Smooth muscle cell (in vitro differentiated cells): Measurements from ENCODE around the gene DEGS1. TPM values are rescaled to one million over a fixed set of nuclear protein-coding genes. Genes with fewer than 3 reads are reported as not detected.
"Not testable (repeated sequence)": the region's sequence is repeated elsewhere in the genome, so short reads cannot be mapped to it uniquely, and the experiment has no call there.

Source experiments
- DNase-seq: peaks from one replicate; lab custom pipeline; 2025; ENCODE audit not compliant: unreplicated experiment; lab: John Stamatoyannopoulos, UW
- H2AFZ ChIP-seq: fragments of 200-600 bp; sonication (generic); 2 replicates; pipeline ENCODE4 v1.6.0; 2016; ENCODE audit warnings: antibody characterized with exemption, low read depth, mild to moderate bottlenecking
- H3F3A ChIP-seq: fragments of 200-600 bp; sonication (generic); 2 replicates; pipeline ENCODE4 v1.6.0; 2017; ENCODE audit warnings: antibody characterized with exemption, low read depth
- H3K27ac ChIP-seq: fragments of 200-600 bp; sonication (generic); 2 replicates; pipeline ENCODE4 v1.5.1; 2016; ENCODE audit warnings: low read depth, mild to moderate bottlenecking
- H3K27me3 ChIP-seq: fragments of 200-600 bp; sonication (generic); 2 replicates; pipeline ENCODE4 v1.6.1; 2016; ENCODE audit warnings: low read depth, mild to moderate bottlenecking
- H3K36me3 ChIP-seq: fragments of 200-600 bp; sonication (generic); 2 replicates; pipeline ENCODE4 v1.5.1; 2016; ENCODE audit warnings: low read depth
- H3K4me1 ChIP-seq: fragments of 200-600 bp; sonication (generic); 2 replicates; pipeline ENCODE4 v1.5.1; 2016; ENCODE audit warnings: low read depth
- H3K4me2 ChIP-seq: fragments of 200-600 bp; sonication (generic); 2 replicates; pipeline ENCODE4 v1.6.0; 2016; ENCODE audit warnings: mild to moderate bottlenecking
- H3K4me3 ChIP-seq: fragments of 200-600 bp; sonication (generic); 2 replicates; pipeline ENCODE4 v1.5.1; 2016; ENCODE audit warnings: mild to moderate bottlenecking
- H3K79me2 ChIP-seq: fragments of 200-600 bp; sonication (generic); 2 replicates; pipeline ENCODE4 v1.6.0; 2016; ENCODE audit warnings: low read depth, mild to moderate bottlenecking
- H3K9ac ChIP-seq: fragments of 200-600 bp; sonication (generic); 2 replicates; pipeline ENCODE4 v1.6.0; 2016; ENCODE audit warnings: low read depth
- H3K9me3 ChIP-seq: fragments of 200-600 bp; sonication (generic); replicated peaks from 2 replicates; pipeline ENCODE4 v1.5.1; 2016; ENCODE audit warnings: low read depth
- H4K20me1 ChIP-seq: fragments of 200-600 bp; sonication (generic); 2 replicates; pipeline ENCODE4 v1.6.0; 2016; ENCODE audit warnings: low read depth
- WGBS: methylation state at CpG from one replicate; pipeline ENCODE4 v1.1.7; 2016; ENCODE audit warnings: low lambda C conversion rate; 5-methylcytosine and 5-hydroxymethylcytosine counted together
- polyA plus RNA-seq: library from polyadenylated mRNA; unstranded; fragments of >200 nt; fragmentation: Nextera tagmentation; extraction: Ambion mirVana; gene quantifications from 2 replicates; pipeline ENCODE4 v1.2.1, GENCODE V29; 2016
- total RNA-seq: library from RNA; depleted of rRNA; stranded (reverse); fragments of >200 nt; gene quantifications from 2 replicates; pipeline ENCODE4 v1.2.3, GENCODE V29; 2014
- TF ChIP-seq, protein P1 (sequence below): fragments of 200-600 bp; sonication (generic); IDR thresholded peaks from 2 replicates; pipeline ENCODE4 v1.5.1; 2017; ENCODE audit warnings: borderline replicate concordance, mild to moderate bottlenecking, antibody characterized with exemption; ENCODE audit not compliant: insufficient read depth, poor library complexity, severe bottlenecking

The DEGS1 gene
- total and polyA plus RNA-seq, 2 experiments from 2014 or later: 188 TPM

GRCh38 chr1:224205438-224205840 is 22.4 kb downstream of the DEGS1 start:
- peaks cover 5% of the 10 kb centered on the region for H3F3A ChIP-seq
- no peaks in the 10 kb centered on the region for H3K36me3 ChIP-seq
- WGBS: 9% methylated on average over 4 of the region's 4 CpGs
- DNase-seq: peak; percentile 17
- H3K79me2 ChIP-seq: no peaks in the 10 kb centered on the region
- H3K9ac ChIP-seq: peak overlapping the region; percentile 36
- H3K9me3 ChIP-seq: no peaks in the 10 kb centered on the region
- H4K20me1 ChIP-seq: no peaks in the 10 kb centered on the region
- H2AFZ ChIP-seq: no peak overlapping the region
- no peaks in the 10 kb centered on the region for H3K27me3 ChIP-seq
- peak overlapping the region; percentile 70 for H3K4me2 ChIP-seq
- H3K4me1 ChIP-seq: peaks cover 17% of the 10 kb centered on the region
- H3K4me3 ChIP-seq: no peak overlapping the region
- H3K27ac ChIP-seq: peak overlapping the region; percentile 93
- TF ChIP-seq, protein P1, sequence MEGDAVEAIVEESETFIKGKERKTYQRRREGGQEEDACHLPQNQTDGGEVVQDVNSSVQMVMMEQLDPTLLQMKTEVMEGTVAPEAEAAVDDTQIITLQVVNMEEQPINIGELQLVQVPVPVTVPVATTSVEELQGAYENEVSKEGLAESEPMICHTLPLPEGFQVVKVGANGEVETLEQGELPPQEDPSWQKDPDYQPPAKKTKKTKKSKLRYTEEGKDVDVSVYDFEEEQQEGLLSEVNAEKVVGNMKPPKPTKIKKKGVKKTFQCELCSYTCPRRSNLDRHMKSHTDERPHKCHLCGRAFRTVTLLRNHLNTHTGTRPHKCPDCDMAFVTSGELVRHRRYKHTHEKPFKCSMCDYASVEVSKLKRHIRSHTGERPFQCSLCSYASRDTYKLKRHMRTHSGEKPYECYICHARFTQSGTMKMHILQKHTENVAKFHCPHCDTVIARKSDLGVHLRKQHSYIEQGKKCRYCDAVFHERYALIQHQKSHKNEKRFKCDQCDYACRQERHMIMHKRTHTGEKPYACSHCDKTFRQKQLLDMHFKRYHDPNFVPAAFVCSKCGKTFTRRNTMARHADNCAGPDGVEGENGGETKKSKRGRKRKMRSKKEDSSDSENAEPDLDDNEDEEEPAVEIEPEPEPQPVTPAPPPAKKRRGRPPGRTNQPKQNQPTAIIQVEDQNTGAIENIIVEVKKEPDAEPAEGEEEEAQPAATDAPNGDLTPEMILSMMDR: no peak

- H3K79me2 ChIP-seq, H3K4me3 ChIP-seq, H2AFZ ChIP-seq, H4K20me1 ChIP-seq, H3K9me3 ChIP-seq, H3K27me3 ChIP-seq, H3K36me3 ChIP-seq, H3F3A ChIP-seq, DNase-seq: not testable (repeated sequence)
- H3K4me2 ChIP-seq: peak overlapping the region; percentile 70
- peak overlapping the region; percentile 36 for H3K9ac ChIP-seq
- 76% methylated on average over 10 of the region's 10 CpGs for WGBS
- H3K27ac ChIP-seq: peak overlapping the region; percentile 93
- H3K4me1 ChIP-seq: peaks cover 17% of the 10 kb centered on the region
Observed at GRCh38 chr1:224205931-224206538, 23.0 kb downstream of the DEGS1 start.

DNA sequence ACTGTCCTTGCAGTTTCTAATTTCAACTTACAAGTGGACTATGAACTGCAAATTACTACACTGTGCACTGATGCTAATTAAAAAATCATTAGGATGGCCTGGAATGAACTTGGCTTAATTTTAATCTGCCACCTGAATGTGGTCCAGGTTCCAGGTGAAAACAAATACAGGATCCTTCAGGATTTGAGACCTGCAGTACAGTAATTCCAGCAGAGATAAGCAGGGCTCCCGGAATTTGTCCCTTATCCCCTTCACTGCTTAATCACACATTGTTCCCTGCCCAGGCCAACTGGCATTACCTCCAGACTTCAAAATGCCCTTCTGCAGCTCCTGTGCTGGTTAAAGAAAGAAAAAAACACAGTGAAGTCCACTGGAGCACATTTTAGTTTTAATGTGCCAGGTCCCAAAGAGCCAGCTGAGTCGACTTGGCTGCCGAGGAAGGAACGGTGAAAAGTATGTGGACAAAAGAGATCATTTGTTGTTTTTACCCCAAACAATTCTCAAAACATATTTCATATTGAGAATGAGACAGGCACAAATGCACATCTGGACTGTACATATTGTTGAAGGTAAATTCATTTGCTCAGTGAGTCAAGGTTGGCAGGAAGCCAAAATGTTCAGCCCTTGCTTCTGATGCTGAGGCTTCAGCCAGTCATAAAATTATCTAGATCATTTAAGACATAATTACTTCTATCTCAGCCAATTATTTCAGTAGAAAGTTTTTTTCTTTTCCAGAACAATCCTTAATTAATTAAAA is 28.3 kb downstream of the DEGS1 start:
- no peaks in the 10 kb centered on the region for H3K9me3 ChIP-seq
- DNase-seq: no peak
- WGBS: 75% methylated on average over 4 of the region's 4 CpGs
- no peak overlapping the region for H3K9ac ChIP-seq
- TF ChIP-seq, protein P1: no peak
- no peak overlapping the region for H2AFZ ChIP-seq
- H3K79me2 ChIP-seq: no peaks in the 10 kb centered on the region
- H3K4me2 ChIP-seq: no peak overlapping the region
- H3K4me3 ChIP-seq: no peak overlapping the region
- no peak overlapping the region for H3K27ac ChIP-seq
- H3F3A ChIP-seq: no peaks in the 10 kb centered on the region
- H3K4me1 ChIP-seq: no peaks in the 10 kb centered on the region
- no peaks in the 10 kb centered on the region for H4K20me1 ChIP-seq
- H3K36me3 ChIP-seq: no peaks in the 10 kb centered on the region
- H3K27me3 ChIP-seq: no peaks in the 10 kb centered on the region

DNA sequence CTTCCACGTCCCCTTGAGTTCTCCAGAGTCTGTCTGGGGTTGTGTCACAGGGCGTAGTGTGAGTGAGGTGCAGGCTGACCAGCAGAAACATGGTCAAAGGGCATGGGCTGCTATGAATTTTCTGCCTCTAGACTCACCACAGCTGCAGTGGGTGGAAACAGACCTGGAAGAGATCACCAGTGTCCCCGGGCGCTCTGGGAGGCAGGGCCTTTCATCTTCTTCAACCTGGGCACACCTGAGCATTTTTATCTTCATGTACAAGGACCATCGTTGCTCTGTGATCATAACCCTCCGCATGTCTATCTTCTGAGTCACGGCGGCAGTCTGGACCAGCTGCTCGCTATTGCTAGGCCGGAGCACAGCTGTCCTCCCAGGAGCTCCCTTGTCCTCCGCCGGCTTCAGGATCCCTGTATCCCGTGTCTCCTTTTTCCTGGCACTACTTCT is 29.6 kb downstream of the DEGS1 start:
- Histone ChIP-seq H2AFZ (no peak overlapping the region), H3K4me3 (no peak overlapping the region), H3K79me2 (no peaks in the 10 kb centered on the region), H3F3A (no peaks in the 10 kb centered on the region), H3K4me1 (no peaks in the 10 kb centered on the region), H3K9ac (no peak overlapping the region), H3K27me3 (no peaks in the 10 kb centered on the region), H3K36me3 (no peaks in the 10 kb centered on the region), H3K4me2 (no peak overlapping the region), H4K20me1 (no peaks in the 10 kb centered on the region), H3K9me3 (no peaks in the 10 kb centered on the region), H3K27ac (peak overlapping the region; percentile 45)
- TF ChIP-seq, protein P1: no peak
- DNase-seq: no peak
- 56% methylated on average over 13 of the region's 13 CpGs for WGBS
